Body of pancreas (tissue), 4 donors: ENCODE data around the gene C1orf116. TPM values are rescaled to one million over a fixed set of nuclear protein-coding genes. Genes with fewer than 3 reads are reported as not detected.

Source experiments
- ATAC-seq: fragments of 150-250 bp; one replicate; pipeline ENCODE4 v1.9.1; 2016
- DNase-seq, 4 donors: peaks; one replicate each; pipeline ENCODE4 v3.0.0-alpha.2; 2019
- H3K27ac ChIP-seq, 4 donors: fragments of 200-600 bp; sonication (generic); 1 replicate in 3 of 4; 2 replicates in 1 of 4; pipeline versions ENCODE4 v1.5.1 to v1.6.1; 2016 to 2019; ENCODE audit warnings: mild to moderate bottlenecking in 1 of 4, mixed read lengths in 1 of 4, moderate library complexity in 1 of 4
- H3K27me3 ChIP-seq, 2 donors: fragments of 200-600 bp; sonication (generic); one replicate each; pipeline ENCODE4 v1.6.0; 2016; ENCODE audit warnings: mild to moderate bottlenecking in 1 of 2
- H3K36me3 ChIP-seq, 2 donors: fragments of 200-600 bp; sonication (generic); replicated peaks in 1 of 2; 2 replicates each; pipeline ENCODE4 v1.5.1; 2016; ENCODE audit warnings: low read depth in 2 of 2; ENCODE audit not compliant: insufficient read depth in 1 of 2
- H3K4me1 ChIP-seq: fragments of 200-600 bp; sonication (generic); one replicate; pipeline ENCODE4 v1.6.0; 2016
- H3K4me3 ChIP-seq, 2 donors: fragments of 200-600 bp; sonication (generic); 1 replicate in 1 of 2; 2 replicates in 1 of 2; pipeline ENCODE4 v1.5.1; 2016 to 2019
- H3K9me3 ChIP-seq, 3 donors: fragments of 200-600 bp; sonication (generic); 1 replicate in 2 of 3; 2 replicates in 1 of 3; pipeline ENCODE4 v1.5.1; 2016
- POLR2A ChIP-seq, 3 donors: fragments of 450-650 bp; IDR thresholded peaks; one replicate each; pipeline ENCODE4 v1.6.1; 2016; ENCODE audit warnings: antibody characterized with exemption in 3 of 3, mild to moderate bottlenecking in 2 of 3
- WGBS, 2 donors: methylation state at CpG; one replicate each; pipeline ENCODE4 v1.1.5; 2017; 5-methylcytosine and 5-hydroxymethylcytosine counted together
- intact Hi-C: fragments of 100-400 bp; cut with DNase I; formaldehyde crosslinking; loops from one replicate; pipeline ENCODE4 v1.15.1; 2023
- total RNA-seq, 2 donors: library from RNA; depleted of rRNA; stranded (reverse); fragments of >200 nt; gene quantifications; one replicate each; pipeline ENCODE4 v1.1.0, GENCODE V29; 2016
- TF ChIP-seq, protein P1 (sequence below), 7 experiments: fragments of 450-650 bp in 4 of 7; fragments of 200-600 bp in 3 of 7; sonication (generic) in 3 of 7; IDR thresholded peaks; one replicate each; pipeline ENCODE4 v1.5.1; 2016 to 2019; ENCODE audit warnings: antibody characterized with exemption in 7 of 7

Gene C1orf116
- total RNA-seq, 2 donors from 2014 or later, result 11.2 to 23.3 TPM

DNA sequence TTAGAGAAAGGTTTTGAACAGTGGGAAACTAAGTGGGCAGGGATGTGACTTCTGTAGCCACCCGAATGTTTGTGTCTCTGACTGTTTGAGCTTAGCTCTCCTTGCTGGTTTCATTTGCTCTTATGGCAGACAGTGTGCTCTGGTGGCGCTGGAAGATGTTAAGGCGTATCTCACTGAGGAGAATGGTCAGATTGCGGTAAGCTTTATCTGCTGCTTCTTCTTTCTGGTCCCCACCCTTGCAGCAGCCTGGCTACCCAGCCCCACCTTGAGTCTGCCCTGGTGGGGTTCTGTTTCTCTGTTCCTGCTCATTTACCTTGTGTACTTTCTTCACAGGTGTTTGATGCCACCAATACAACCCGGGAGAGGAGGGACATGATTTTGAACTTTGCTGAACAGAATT lies 30.5 kb upstream of the C1orf116 start:
- intact Hi-C loops, result no loop called here
- 89 to 92% methylated on average over 5 of the region's 5 CpGs for WGBS, 2 donors
- DNase-seq, result no peak
- H3K27ac ChIP-seq, result no peak overlapping the region
- no peak for ATAC-seq
- no peaks in the 10 kb centered on the region for H3K27me3 ChIP-seq
- peaks cover 5% of the 10 kb centered on the region for H3K4me1 ChIP-seq
- no peaks in the 10 kb centered on the region for H3K9me3 ChIP-seq
- TF ChIP-seq, protein P1, sequence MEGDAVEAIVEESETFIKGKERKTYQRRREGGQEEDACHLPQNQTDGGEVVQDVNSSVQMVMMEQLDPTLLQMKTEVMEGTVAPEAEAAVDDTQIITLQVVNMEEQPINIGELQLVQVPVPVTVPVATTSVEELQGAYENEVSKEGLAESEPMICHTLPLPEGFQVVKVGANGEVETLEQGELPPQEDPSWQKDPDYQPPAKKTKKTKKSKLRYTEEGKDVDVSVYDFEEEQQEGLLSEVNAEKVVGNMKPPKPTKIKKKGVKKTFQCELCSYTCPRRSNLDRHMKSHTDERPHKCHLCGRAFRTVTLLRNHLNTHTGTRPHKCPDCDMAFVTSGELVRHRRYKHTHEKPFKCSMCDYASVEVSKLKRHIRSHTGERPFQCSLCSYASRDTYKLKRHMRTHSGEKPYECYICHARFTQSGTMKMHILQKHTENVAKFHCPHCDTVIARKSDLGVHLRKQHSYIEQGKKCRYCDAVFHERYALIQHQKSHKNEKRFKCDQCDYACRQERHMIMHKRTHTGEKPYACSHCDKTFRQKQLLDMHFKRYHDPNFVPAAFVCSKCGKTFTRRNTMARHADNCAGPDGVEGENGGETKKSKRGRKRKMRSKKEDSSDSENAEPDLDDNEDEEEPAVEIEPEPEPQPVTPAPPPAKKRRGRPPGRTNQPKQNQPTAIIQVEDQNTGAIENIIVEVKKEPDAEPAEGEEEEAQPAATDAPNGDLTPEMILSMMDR (IDR thresholded peaks at IDR 0.05), result no peak
- TF ChIP-seq POLR2A (IDR thresholded peaks at IDR 0.05), result no peak
- H3K36me3 ChIP-seq, result peaks cover 0 to 10% of the 10 kb centered on the region in 2 donors
- H3K4me3 ChIP-seq, result no peak overlapping the region

DNA sequence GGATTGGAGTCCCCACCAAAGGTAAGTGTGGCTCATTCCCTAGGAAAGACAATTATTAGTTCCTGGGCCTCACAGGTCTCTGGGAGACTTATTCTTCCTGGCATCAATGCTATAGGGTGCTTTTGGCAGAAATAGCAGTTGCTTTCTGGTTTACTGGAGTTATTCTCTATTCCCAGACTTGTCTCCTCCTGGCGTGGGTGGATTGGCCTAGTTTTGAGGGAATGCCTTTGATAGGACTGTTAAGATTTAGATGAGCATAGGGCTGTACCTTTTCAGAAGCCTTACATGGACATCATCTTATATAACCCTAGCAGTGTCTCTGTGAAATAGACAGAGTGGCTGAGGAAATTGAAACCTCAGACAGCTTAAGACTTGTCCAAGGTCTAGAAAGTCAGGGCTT lies 29.5 kb upstream of the C1orf116 start:
- ATAC-seq (no peak), DNase-seq (no peak)
- Histone ChIP-seq H3K36me3 (peaks cover 0 to 6% of the 10 kb centered on the region in 2 donors), H3K4me1 (peaks cover 5% of the 10 kb centered on the region), H3K9me3 (no peaks in the 10 kb centered on the region), H3K27ac (no peak overlapping the region), H3K4me3 (no peak overlapping the region), H3K27me3 (no peaks in the 10 kb centered on the region)
- intact Hi-C loops, result no loop called here
- 64 to 86% methylated on average over 1 of the region's 1 CpG for WGBS, 2 donors
- TF ChIP-seq POLR2A (IDR thresholded peaks at IDR 0.05), result no peak
- TF ChIP-seq, protein P1 (IDR thresholded peaks at IDR 0.05), result no peak

DNA sequence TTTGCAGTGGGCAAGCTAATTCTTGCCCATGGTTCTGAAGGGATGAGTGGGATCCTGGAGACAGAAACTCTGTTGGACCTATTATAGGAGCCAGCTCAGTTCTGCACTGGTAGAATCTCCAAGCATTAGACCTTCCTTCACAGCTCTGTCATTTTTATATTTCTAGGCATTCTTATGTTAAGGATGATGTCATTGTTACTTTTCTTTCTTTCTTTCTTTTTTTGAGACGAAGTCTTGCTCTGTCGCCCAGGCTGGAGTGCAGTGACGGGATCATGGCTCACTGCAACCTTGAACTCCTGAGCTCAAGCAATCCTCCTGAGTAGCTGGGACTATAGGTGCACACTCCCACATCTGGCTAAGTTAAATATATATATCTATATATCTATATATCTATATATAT lies 28.0 kb upstream of the C1orf116 start:
- ATAC-seq, result no peak
- peaks cover 0 to 6% of the 10 kb centered on the region in 2 donors for H3K36me3 ChIP-seq
- H3K27me3 ChIP-seq, result no peaks in the 10 kb centered on the region
- H3K27ac ChIP-seq, result no peak overlapping the region
- peaks cover 5% of the 10 kb centered on the region for H3K4me1 ChIP-seq
- TF ChIP-seq, protein P1 (IDR thresholded peaks at IDR 0.05), result no peak
- TF ChIP-seq POLR2A (IDR thresholded peaks at IDR 0.05), result no peak
- no peak overlapping the region for H3K4me3 ChIP-seq
- 54 to 71% methylated on average over 3 of the region's 3 CpGs for WGBS, 2 donors
- DNase-seq, result no peak
- intact Hi-C loops, result no loop called here
- H3K9me3 ChIP-seq, result no peaks in the 10 kb centered on the region

DNA sequence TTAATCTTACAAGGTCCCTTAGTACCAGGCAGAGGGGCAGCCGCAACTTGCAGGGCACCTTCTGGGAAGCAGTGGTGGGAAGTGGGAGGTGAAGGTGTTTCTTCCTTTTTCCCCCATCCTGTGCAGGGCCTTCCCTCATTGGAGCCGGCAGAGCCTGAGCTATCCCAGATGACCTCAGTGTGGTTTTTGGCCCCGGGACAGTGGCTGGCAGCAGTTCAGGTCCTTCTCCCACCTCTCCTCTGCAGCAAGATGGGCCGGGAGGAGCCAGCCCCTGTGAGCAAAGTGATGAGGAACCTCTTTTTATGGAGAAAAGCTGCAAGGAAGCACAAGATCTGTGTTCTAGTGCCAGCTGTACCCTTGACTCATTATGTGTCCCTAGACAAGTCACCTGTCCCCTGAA lies 27.3 kb upstream of the C1orf116 start:
- no peak for TF ChIP-seq POLR2A (IDR thresholded peaks at IDR 0.05)
- TF ChIP-seq, protein P1 (IDR thresholded peaks at IDR 0.05), result no peak
- Histone ChIP-seq H3K27ac (peak overlapping the region in 1 of 4 donors; percentile 11), H3K27me3 (no peaks in the 10 kb centered on the region), H3K9me3 (no peaks in the 10 kb centered on the region), H3K4me1 (peaks cover 5% of the 10 kb centered on the region), H3K4me3 (no peak overlapping the region), H3K36me3 (peaks cover 0 to 6% of the 10 kb centered on the region in 2 donors)
- intact Hi-C loops, result no loop called here
- 65 to 77% methylated on average over 4 of the region's 4 CpGs for WGBS, 2 donors
- DNase-seq (no peak), ATAC-seq (no peak)
